Measurements from ENCODE around the gene BGN.

DNA sequence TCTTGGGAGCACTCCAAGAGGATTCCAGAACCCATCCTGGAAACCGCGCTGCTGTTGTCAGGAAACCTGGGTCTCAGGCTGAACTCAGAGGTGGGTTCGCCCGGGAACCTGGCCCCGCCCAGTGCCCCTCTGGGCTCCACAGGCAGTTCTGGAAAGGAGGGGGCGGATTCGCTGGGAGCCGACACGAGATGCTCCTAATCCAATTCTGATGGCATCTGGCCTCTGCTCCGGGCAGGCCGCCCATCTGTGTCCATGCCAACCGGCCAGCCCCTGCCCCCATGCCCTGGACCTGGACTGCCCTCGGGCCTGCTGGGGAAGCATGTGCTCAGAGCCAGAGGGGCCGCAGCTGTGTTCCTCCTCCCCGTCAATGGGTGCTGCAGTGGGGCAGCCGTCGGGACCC is 43.6 kb downstream of the BGN start:
- TF ChIP-seq, protein P1, sequence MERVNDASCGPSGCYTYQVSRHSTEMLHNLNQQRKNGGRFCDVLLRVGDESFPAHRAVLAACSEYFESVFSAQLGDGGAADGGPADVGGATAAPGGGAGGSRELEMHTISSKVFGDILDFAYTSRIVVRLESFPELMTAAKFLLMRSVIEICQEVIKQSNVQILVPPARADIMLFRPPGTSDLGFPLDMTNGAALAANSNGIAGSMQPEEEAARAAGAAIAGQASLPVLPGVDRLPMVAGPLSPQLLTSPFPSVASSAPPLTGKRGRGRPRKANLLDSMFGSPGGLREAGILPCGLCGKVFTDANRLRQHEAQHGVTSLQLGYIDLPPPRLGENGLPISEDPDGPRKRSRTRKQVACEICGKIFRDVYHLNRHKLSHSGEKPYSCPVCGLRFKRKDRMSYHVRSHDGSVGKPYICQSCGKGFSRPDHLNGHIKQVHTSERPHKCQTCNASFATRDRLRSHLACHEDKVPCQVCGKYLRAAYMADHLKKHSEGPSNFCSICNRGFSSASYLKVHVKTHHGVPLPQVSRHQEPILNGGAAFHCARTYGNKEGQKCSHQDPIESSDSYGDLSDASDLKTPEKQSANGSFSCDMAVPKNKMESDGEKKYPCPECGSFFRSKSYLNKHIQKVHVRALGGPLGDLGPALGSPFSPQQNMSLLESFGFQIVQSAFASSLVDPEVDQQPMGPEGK (CRISPR knock-in tag; IDR thresholded peaks at IDR 0.05; ENCODE audit: borderline replicate concordance) = no peak
- TF ChIP-seq ZC3H10 (CRISPR knock-in tag; IDR thresholded peaks at IDR 0.05) (no peak), ZFP3 (CRISPR knock-in tag; IDR thresholded peaks at IDR 0.05) (no peak), ZNF565 (CRISPR knock-in tag; conservative IDR thresholded peaks at IDR 0.05; ENCODE audit: low read depth) (no peak), RARB (CRISPR knock-in tag; IDR thresholded peaks at IDR 0.05) (no peak)

Data from SK-N-SH treated with all-trans-retinoic acid at 6 μM for 48 hours (cell line).